SU-DHL-6 (cell line): ENCODE data around the gene ZFYVE16.

Experiments
- CTCF ChIP-seq: fragments of 200-600 bp; sonication (generic); IDR thresholded peaks from one replicate; pipeline ENCODE4 v1.5.1; 2017; ENCODE audit warnings: antibody characterized with exemption, mild to moderate bottlenecking, low read length, moderate library complexity; ENCODE audit not compliant: insufficient read depth, poor library complexity, severe bottlenecking
- EZH2phosphoT487 ChIP-seq: fragments of 200-600 bp; sonication (generic), shearing (Covaris generic); conservative IDR thresholded peaks from 2 replicates; pipeline ENCODE4 v1.6.1; 2018; ENCODE audit warnings: mild to moderate bottlenecking, antibody characterized with exemption, low read length, moderate library complexity, mixed read lengths

- no peak for TF ChIP-seq CTCF
- TF ChIP-seq EZH2phosphoT487 = no peak
These were observed 55.4 kb downstream of the ZFYVE16 start for GRCh38 chr5:80463269-80463668.
